Osteocyte (in vitro differentiated cells): ENCODE results near the gene GATA3. TPM values are rescaled to one million over a fixed set of nuclear protein-coding genes. Genes with fewer than 3 reads are reported as not detected.

Source experiments
- DNase-seq: peaks from one replicate; pipeline ENCODE4 v3.0.0; 2021; ENCODE audit warnings: mixed read lengths; ENCODE audit not compliant: unreplicated experiment; ENCODE audit errors: extremely low spot score
- H3K27ac Mint-ChIP-seq: one replicate; pipeline ENCODE4 v1.8.0; 2021; ENCODE audit warnings: mild to moderate bottlenecking, mixed read lengths; ENCODE audit not compliant: unreplicated experiment
- H3K27me3 Mint-ChIP-seq: one replicate; pipeline ENCODE4 v1.8.0; 2021; ENCODE audit warnings: mixed read lengths; ENCODE audit not compliant: unreplicated experiment
- H3K36me3 Mint-ChIP-seq: one replicate; pipeline ENCODE4 v1.8.0; 2021; ENCODE audit warnings: mixed read lengths; ENCODE audit not compliant: unreplicated experiment
- H3K4me1 Mint-ChIP-seq: one replicate; pipeline ENCODE4 v1.8.0; 2021; ENCODE audit warnings: mixed read lengths; ENCODE audit not compliant: unreplicated experiment
- H3K4me3 Mint-ChIP-seq: one replicate; pipeline ENCODE4 v1.8.0; 2021; ENCODE audit warnings: mild to moderate bottlenecking, moderate library complexity, mixed read lengths; ENCODE audit not compliant: unreplicated experiment
- H3K9me3 Mint-ChIP-seq: one replicate; pipeline ENCODE4 v1.8.0; 2021; ENCODE audit warnings: mixed read lengths; ENCODE audit not compliant: unreplicated experiment
- total RNA-seq: library from RNA; stranded (reverse); gene quantifications from 2 replicates; pipeline ENCODE4 v1.2.1, GENCODE V29; 2021
- TF ChIP-seq, protein P1 (sequence below): fragments of 200-600 bp; sonication (generic); IDR thresholded peaks from 2 replicates; pipeline ENCODE4 v1.5.0; 2021; ENCODE audit warnings: antibody characterized with exemption, mild to moderate bottlenecking, moderate library complexity

GATA3 gene
- total RNA-seq, 1 donor from 2014 or later, result not detected

DNA sequence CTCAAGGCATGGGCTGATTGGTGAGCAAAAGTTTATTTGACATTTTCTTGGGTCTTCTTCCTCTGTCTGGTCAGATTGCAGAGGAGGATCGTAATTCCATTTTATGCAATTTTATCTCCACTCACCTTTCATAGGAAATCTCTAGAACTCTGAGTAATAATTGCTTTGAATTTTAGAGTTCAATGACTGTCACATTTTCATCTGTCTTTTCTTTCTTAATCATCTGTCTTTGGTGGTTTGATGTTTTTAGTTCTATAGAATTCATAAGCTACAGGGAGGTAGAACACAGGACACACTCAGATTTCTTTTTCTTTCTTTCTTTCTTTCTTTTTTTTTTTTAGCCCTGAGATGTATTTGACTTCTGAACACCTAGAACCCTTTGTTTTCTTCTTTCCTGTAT lies 11.6 kb downstream of the GATA3 start:
- H3K36me3 Mint-ChIP-seq, result no peaks in the 10 kb centered on the region
- DNase-seq, result no peak
- H3K27ac Mint-ChIP-seq, result no peak overlapping the region
- H3K4me3 Mint-ChIP-seq, result no peak overlapping the region
- H3K9me3 Mint-ChIP-seq, result no peaks in the 10 kb centered on the region
- TF ChIP-seq, protein P1, sequence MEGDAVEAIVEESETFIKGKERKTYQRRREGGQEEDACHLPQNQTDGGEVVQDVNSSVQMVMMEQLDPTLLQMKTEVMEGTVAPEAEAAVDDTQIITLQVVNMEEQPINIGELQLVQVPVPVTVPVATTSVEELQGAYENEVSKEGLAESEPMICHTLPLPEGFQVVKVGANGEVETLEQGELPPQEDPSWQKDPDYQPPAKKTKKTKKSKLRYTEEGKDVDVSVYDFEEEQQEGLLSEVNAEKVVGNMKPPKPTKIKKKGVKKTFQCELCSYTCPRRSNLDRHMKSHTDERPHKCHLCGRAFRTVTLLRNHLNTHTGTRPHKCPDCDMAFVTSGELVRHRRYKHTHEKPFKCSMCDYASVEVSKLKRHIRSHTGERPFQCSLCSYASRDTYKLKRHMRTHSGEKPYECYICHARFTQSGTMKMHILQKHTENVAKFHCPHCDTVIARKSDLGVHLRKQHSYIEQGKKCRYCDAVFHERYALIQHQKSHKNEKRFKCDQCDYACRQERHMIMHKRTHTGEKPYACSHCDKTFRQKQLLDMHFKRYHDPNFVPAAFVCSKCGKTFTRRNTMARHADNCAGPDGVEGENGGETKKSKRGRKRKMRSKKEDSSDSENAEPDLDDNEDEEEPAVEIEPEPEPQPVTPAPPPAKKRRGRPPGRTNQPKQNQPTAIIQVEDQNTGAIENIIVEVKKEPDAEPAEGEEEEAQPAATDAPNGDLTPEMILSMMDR, result no peak
- H3K4me1 Mint-ChIP-seq, result no peaks in the 10 kb centered on the region
- peaks cover 64% of the 10 kb centered on the region for H3K27me3 Mint-ChIP-seq

DNA sequence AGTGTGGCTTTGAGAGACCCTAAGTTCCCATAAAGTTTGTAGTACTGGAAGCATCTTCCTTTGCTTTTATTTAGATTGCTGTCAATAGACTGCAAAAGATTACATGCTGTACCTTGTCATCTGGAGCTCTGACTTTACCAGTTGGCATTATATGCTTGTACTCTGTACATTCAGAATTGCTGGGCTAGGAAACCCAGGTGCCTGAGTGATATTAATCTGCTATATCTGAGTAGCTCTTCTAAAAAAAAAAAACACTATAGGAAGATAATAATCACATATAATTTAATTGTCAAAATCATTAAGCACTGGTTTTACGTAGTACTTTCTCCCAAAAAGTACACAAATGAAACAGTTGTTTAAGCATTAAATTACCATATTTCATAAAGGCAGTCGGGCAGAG lies 12.3 kb downstream of the GATA3 start:
- H3K4me3 Mint-ChIP-seq, result no peak overlapping the region
- no peaks in the 10 kb centered on the region for H3K4me1 Mint-ChIP-seq
- no peaks in the 10 kb centered on the region for H3K9me3 Mint-ChIP-seq
- H3K27ac Mint-ChIP-seq, result no peak overlapping the region
- no peaks in the 10 kb centered on the region for H3K36me3 Mint-ChIP-seq
- peaks cover 64% of the 10 kb centered on the region for H3K27me3 Mint-ChIP-seq
- TF ChIP-seq, protein P1, result no peak
- DNase-seq, result no peak

DNA sequence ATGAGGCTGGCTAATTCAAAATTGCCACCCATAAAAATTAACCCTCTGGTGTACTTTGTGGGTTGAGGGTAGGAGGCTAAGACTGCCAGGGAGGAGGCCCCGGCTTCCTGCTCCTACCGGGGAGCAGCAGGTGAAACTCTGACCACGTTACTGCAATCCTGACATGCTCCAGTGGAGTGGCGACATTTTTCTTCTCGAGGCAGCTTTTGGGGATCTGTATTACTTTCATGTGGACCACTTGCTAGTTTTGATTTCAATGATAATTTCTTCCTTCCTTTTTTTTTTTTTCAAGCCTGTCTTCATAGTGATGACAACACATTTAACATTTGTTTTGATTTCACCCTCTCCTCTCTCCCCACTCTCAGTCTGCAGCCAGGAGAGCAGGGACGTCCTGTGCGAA lies 14.6 kb downstream of the GATA3 start:
- Mint-ChIP-seq H3K4me1 (no peaks in the 10 kb centered on the region), H3K4me3 (no peak overlapping the region), H3K36me3 (no peaks in the 10 kb centered on the region), H3K27me3 (peaks cover 45% of the 10 kb centered on the region), H3K27ac (no peak overlapping the region), H3K9me3 (no peaks in the 10 kb centered on the region)
- DNase-seq, result no peak
- TF ChIP-seq, protein P1, result no peak

DNA sequence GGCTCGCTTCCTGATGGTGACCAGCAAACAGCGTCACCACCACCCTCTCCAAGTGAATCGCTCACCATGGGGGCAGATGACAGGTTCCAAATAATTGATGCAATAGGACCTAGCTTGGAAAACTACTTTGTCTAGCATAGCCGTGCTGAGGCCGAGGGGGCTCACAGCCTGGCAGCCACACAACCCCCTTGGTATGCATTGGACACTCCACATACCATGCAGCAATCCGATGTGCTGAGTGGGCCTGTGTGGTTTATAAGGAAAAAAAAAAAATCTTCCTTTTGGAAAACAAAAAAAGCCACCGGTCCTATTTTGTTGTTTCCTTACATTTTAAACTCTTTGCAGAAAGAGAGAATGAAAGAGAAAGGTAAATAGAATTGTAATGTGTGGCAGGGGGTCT lies 15.1 kb downstream of the GATA3 start:
- no peak overlapping the region for H3K4me3 Mint-ChIP-seq
- no peak for DNase-seq
- H3K9me3 Mint-ChIP-seq, result no peaks in the 10 kb centered on the region
- no peaks in the 10 kb centered on the region for H3K36me3 Mint-ChIP-seq
- H3K27me3 Mint-ChIP-seq, result peaks cover 42% of the 10 kb centered on the region
- H3K27ac Mint-ChIP-seq, result no peak overlapping the region
- TF ChIP-seq, protein P1, result no peak
- no peaks in the 10 kb centered on the region for H3K4me1 Mint-ChIP-seq

DNA sequence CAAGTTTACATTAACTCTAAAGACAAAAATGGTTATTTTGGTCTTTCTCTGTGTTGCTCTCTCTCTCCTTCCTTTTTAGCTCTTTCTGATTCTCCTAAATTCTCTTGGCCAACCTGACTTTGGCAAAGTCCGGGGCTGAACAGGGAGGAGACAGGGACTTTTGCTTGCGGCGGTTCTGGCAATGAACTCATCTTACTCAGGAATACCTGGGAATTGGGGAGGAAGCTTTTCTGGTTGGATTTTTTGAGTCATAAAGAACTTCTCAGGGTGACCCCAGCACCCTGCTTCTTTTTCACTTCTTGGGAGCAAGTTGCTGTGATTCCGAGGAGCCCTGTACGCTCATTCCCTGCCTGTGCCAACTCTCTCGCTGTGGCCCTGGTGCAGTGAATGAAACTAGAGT lies 16.0 kb downstream of the GATA3 start:
- TF ChIP-seq, protein P1, result no peak
- no peak overlapping the region for H3K4me3 Mint-ChIP-seq
- no peak overlapping the region for H3K27ac Mint-ChIP-seq
- H3K27me3 Mint-ChIP-seq, result peaks cover 41% of the 10 kb centered on the region
- H3K9me3 Mint-ChIP-seq, result no peaks in the 10 kb centered on the region
- DNase-seq, result no peak
- no peaks in the 10 kb centered on the region for H3K36me3 Mint-ChIP-seq
- no peaks in the 10 kb centered on the region for H3K4me1 Mint-ChIP-seq
